ENCODE data around the gene HAVCR1.

The HAVCR1 gene

GRCh38 chr5:157088342-157088990 is 29.6 kb upstream of the HAVCR1 start:
- Histone ChIP-seq H3K36me3 (ENCODE audit: control insufficient read depth in 1 of 2, insufficient read depth in 2 of 2, low read length in 2 of 2) (no peaks in the 10 kb centered on the region), H2BK120ac (ENCODE audit: insufficient read depth, low read length, poor library complexity) (no peak overlapping the region), H3K79me2 (ENCODE audit: control insufficient read depth, insufficient read depth, low read length, poor library complexity) (no peaks in the 10 kb centered on the region), H3K79me1 (ENCODE audit: low read length) (no peaks in the 10 kb centered on the region), H3K18ac (ENCODE audit: low read length) (no peak overlapping the region), H3K4ac (ENCODE audit: low read depth, low read length) (no peak overlapping the region), H3K9me3 (ENCODE audit: insufficient read depth, low read depth, low read length) (no peaks in the 10 kb centered on the region), H2BK12ac (ENCODE audit: low read length) (no peak overlapping the region), H4K12ac (ENCODE audit: low read depth, low read length) (no peak overlapping the region), H3K27ac (ENCODE audit: low read depth, low read length) (no peak overlapping the region), H3K27me3 (ENCODE audit: insufficient read depth, low read length) (no peaks in the 10 kb centered on the region), H3K4me3 (ENCODE audit: low read depth, low read length) (no peak overlapping the region), H4K91ac (ENCODE audit: low read depth, low read length) (no peak overlapping the region), H3K4me1 (ENCODE audit: control insufficient read depth in 1 of 2, insufficient read depth in 2 of 2, low read length in 2 of 2) (no peaks in the 10 kb centered on the region), H3K9ac (ENCODE audit: low read length) (no peak overlapping the region), H2AFZ (ENCODE audit: insufficient read depth, low read length, poor library complexity) (no peak overlapping the region), H3K14ac (ENCODE audit: low read length) (no peak overlapping the region), H2AK5ac (ENCODE audit: low read length) (no peak overlapping the region), H3K4me2 (ENCODE audit: low read length) (no peak overlapping the region), H2BK5ac (ENCODE audit: low read depth, low read length, poor library complexity) (no peak overlapping the region), H4K8ac (ENCODE audit: low read depth, low read length) (no peak overlapping the region), H3K23ac (ENCODE audit: low read length) (no peak overlapping the region)
- no CpG with 5 or more reads among the region's 3 CpGs for WGBS (ENCODE audit: extremely low coverage, insufficient coverage, insufficient read length)
- no peak for DNase-seq

GRCh38 chr5:157086751-157087359 is 27.9 kb upstream of the HAVCR1 start:
- Histone ChIP-seq H2AFZ (ENCODE audit: insufficient read depth, low read length, poor library complexity) (no peak overlapping the region), H3K4ac (ENCODE audit: low read depth, low read length) (no peak overlapping the region), H3K79me1 (ENCODE audit: low read length) (no peaks in the 10 kb centered on the region), H4K12ac (ENCODE audit: low read depth, low read length) (no peak overlapping the region), H3K14ac (ENCODE audit: low read length) (no peak overlapping the region), H3K23ac (ENCODE audit: low read length) (no peak overlapping the region), H2BK5ac (ENCODE audit: low read depth, low read length, poor library complexity) (no peak overlapping the region), H3K27me3 (ENCODE audit: insufficient read depth, low read length) (no peaks in the 10 kb centered on the region), H2BK12ac (ENCODE audit: low read length) (no peak overlapping the region), H3K9me3 (ENCODE audit: insufficient read depth, low read depth, low read length) (no peaks in the 10 kb centered on the region), H2AK5ac (ENCODE audit: low read length) (no peak overlapping the region), H3K27ac (ENCODE audit: low read depth, low read length) (no peak overlapping the region), H4K8ac (ENCODE audit: low read depth, low read length) (no peak overlapping the region), H3K9ac (ENCODE audit: low read length) (no peak overlapping the region), H3K36me3 (ENCODE audit: control insufficient read depth in 1 of 2, insufficient read depth in 2 of 2, low read length in 2 of 2) (no peaks in the 10 kb centered on the region), H3K4me3 (ENCODE audit: low read depth, low read length) (no peak overlapping the region), H3K18ac (ENCODE audit: low read length) (no peak overlapping the region), H3K4me1 (ENCODE audit: control insufficient read depth in 1 of 2, insufficient read depth in 2 of 2, low read length in 2 of 2) (no peaks in the 10 kb centered on the region), H2BK120ac (ENCODE audit: insufficient read depth, low read length, poor library complexity) (no peak overlapping the region), H3K4me2 (ENCODE audit: low read length) (no peak overlapping the region), H4K91ac (ENCODE audit: low read depth, low read length) (no peak overlapping the region), H3K79me2 (ENCODE audit: control insufficient read depth, insufficient read depth, low read length, poor library complexity) (no peaks in the 10 kb centered on the region)
- no CpG with 5 or more reads among the region's 8 CpGs for WGBS (ENCODE audit: extremely low coverage, insufficient coverage, insufficient read length)
- DNase-seq: no peak

GRCh38 chr5:157085930-157086329 is 27.0 kb upstream of the HAVCR1 start:
- no peak overlapping the region for H3K27ac ChIP-seq (ENCODE audit: low read depth, low read length)
- H3K4me1 ChIP-seq (ENCODE audit: control insufficient read depth in 1 of 2, insufficient read depth in 2 of 2, low read length in 2 of 2): no peaks in the 10 kb centered on the region
- H3K14ac ChIP-seq (ENCODE audit: low read length): no peak overlapping the region
- no peak overlapping the region for H4K91ac ChIP-seq (ENCODE audit: low read depth, low read length)
- no peaks in the 10 kb centered on the region for H3K36me3 ChIP-seq (ENCODE audit: control insufficient read depth in 1 of 2, insufficient read depth in 2 of 2, low read length in 2 of 2)
- H2BK5ac ChIP-seq (ENCODE audit: low read depth, low read length, poor library complexity): no peak overlapping the region
- no peak overlapping the region for H4K8ac ChIP-seq (ENCODE audit: low read depth, low read length)
- no peaks in the 10 kb centered on the region for H3K79me1 ChIP-seq (ENCODE audit: low read length)
- H4K12ac ChIP-seq (ENCODE audit: low read depth, low read length): no peak overlapping the region
- H3K79me2 ChIP-seq (ENCODE audit: control insufficient read depth, insufficient read depth, low read length, poor library complexity): no peaks in the 10 kb centered on the region
- H3K4me2 ChIP-seq (ENCODE audit: low read length): no peak overlapping the region
- H3K4ac ChIP-seq (ENCODE audit: low read depth, low read length): no peak overlapping the region
- no peak overlapping the region for H3K23ac ChIP-seq (ENCODE audit: low read length)
- H3K9ac ChIP-seq (ENCODE audit: low read length): no peak overlapping the region
- no peak overlapping the region for H3K4me3 ChIP-seq (ENCODE audit: low read depth, low read length)
- H2AFZ ChIP-seq (ENCODE audit: insufficient read depth, low read length, poor library complexity): no peak overlapping the region
- no CpG with 5 or more reads among the region's 4 CpGs for WGBS (ENCODE audit: extremely low coverage, insufficient coverage, insufficient read length)
- H2AK5ac ChIP-seq (ENCODE audit: low read length): no peak overlapping the region
- H2BK12ac ChIP-seq (ENCODE audit: low read length): no peak overlapping the region
- H2BK120ac ChIP-seq (ENCODE audit: insufficient read depth, low read length, poor library complexity): no peak overlapping the region
- no peak overlapping the region for H3K18ac ChIP-seq (ENCODE audit: low read length)
- H3K9me3 ChIP-seq (ENCODE audit: insufficient read depth, low read depth, low read length): no peaks in the 10 kb centered on the region
- no peak for DNase-seq
- no peaks in the 10 kb centered on the region for H3K27me3 ChIP-seq (ENCODE audit: insufficient read depth, low read length)

- Histone ChIP-seq H4K91ac (ENCODE audit: low read depth, low read length) (no peak overlapping the region), H2AK5ac (ENCODE audit: low read length) (no peak overlapping the region), H3K23ac (ENCODE audit: low read length) (no peak overlapping the region), H2BK120ac (ENCODE audit: insufficient read depth, low read length, poor library complexity) (no peak overlapping the region), H2BK5ac (ENCODE audit: low read depth, low read length, poor library complexity) (no peak overlapping the region), H3K4ac (ENCODE audit: low read depth, low read length) (no peak overlapping the region), H3K79me2 (ENCODE audit: control insufficient read depth, insufficient read depth, low read length, poor library complexity) (no peaks in the 10 kb centered on the region), H4K12ac (ENCODE audit: low read depth, low read length) (no peak overlapping the region), H2AFZ (ENCODE audit: insufficient read depth, low read length, poor library complexity) (no peak overlapping the region), H3K9me3 (ENCODE audit: insufficient read depth, low read depth, low read length) (no peaks in the 10 kb centered on the region), H4K8ac (ENCODE audit: low read depth, low read length) (no peak overlapping the region), H3K79me1 (ENCODE audit: low read length) (no peaks in the 10 kb centered on the region), H3K36me3 (ENCODE audit: control insufficient read depth in 1 of 2, insufficient read depth in 2 of 2, low read length in 2 of 2) (no peaks in the 10 kb centered on the region), H3K4me2 (ENCODE audit: low read length) (no peak overlapping the region), H3K9ac (ENCODE audit: low read length) (no peak overlapping the region), H3K4me3 (ENCODE audit: low read depth, low read length) (no peak overlapping the region), H3K18ac (ENCODE audit: low read length) (no peak overlapping the region), H3K4me1 (ENCODE audit: control insufficient read depth in 1 of 2, insufficient read depth in 2 of 2, low read length in 2 of 2) (no peaks in the 10 kb centered on the region), H3K14ac (ENCODE audit: low read length) (no peak overlapping the region), H2BK12ac (ENCODE audit: low read length) (no peak overlapping the region), H3K27me3 (ENCODE audit: insufficient read depth, low read length) (no peaks in the 10 kb centered on the region), H3K27ac (ENCODE audit: low read depth, low read length) (no peak overlapping the region)
- DNase-seq: no peak
- WGBS (ENCODE audit: extremely low coverage, insufficient coverage, insufficient read length): no CpG with 5 or more reads among the region's 2 CpGs
These were observed 21.4 kb upstream of the HAVCR1 start for GRCh38 chr5:157080286-157080685.
